Activated naive CD4-positive, alpha-beta T cell treated with anti-CD3 and anti-CD28 coated beads, Interleukin-2, amount 50 U/mL, for 24 hours (primary cell): Measurements from ENCODE around the gene GRID1.

Source experiments
- H3K27ac Mint-ChIP-seq: one replicate; pipeline ENCODE4 v1.8.0; 2021; ENCODE audit warnings: mild to moderate bottlenecking, mixed read lengths
- H3K27me3 Mint-ChIP-seq: one replicate; pipeline ENCODE4 v1.8.0; 2021; ENCODE audit warnings: mixed read lengths
- H3K36me3 Mint-ChIP-seq: one replicate; pipeline ENCODE4 v1.8.0; 2021; ENCODE audit warnings: mixed read lengths
- H3K4me1 Mint-ChIP-seq: one replicate; pipeline ENCODE4 v1.8.0; 2021; ENCODE audit warnings: mixed read lengths
- H3K4me3 Mint-ChIP-seq: one replicate; pipeline ENCODE4 v1.8.0; 2021; ENCODE audit warnings: mild to moderate bottlenecking, mixed read lengths
- H3K9me3 Mint-ChIP-seq: one replicate; pipeline ENCODE4 v1.8.0; 2021; ENCODE audit warnings: mixed read lengths

The GRID1 gene

GRCh38 chr10:85665681-85666080 is 700.9 kb downstream of the GRID1 start:
- Mint-ChIP-seq H3K4me3 (no peak overlapping the region), H3K4me1 (no peaks in the 10 kb centered on the region), H3K27ac (no peak overlapping the region), H3K9me3 (no peaks in the 10 kb centered on the region), H3K36me3 (peaks cover under 1% of the 10 kb centered on the region), H3K27me3 (no peaks in the 10 kb centered on the region)

- Mint-ChIP-seq H3K4me1 (no peaks in the 10 kb centered on the region), H3K4me3 (no peak overlapping the region), H3K27me3 (no peaks in the 10 kb centered on the region), H3K36me3 (no peaks in the 10 kb centered on the region), H3K9me3 (no peaks in the 10 kb centered on the region), H3K27ac (no peak overlapping the region)
These were observed 701.5 kb downstream of the GRID1 start for GRCh38 chr10:85665078-85665477.

GRCh38 chr10:85661123-85661522 is 705.5 kb downstream of the GRID1 start:
- H3K27ac Mint-ChIP-seq, result no peak overlapping the region
- H3K27me3 Mint-ChIP-seq, result no peaks in the 10 kb centered on the region
- peaks cover 5% of the 10 kb centered on the region for H3K4me1 Mint-ChIP-seq
- H3K36me3 Mint-ChIP-seq, result no peaks in the 10 kb centered on the region
- no peaks in the 10 kb centered on the region for H3K9me3 Mint-ChIP-seq
- H3K4me3 Mint-ChIP-seq, result no peak overlapping the region

GRCh38 chr10:85659331-85659730 is 707.3 kb downstream of the GRID1 start:
- H3K4me1 Mint-ChIP-seq, result peaks cover 5% of the 10 kb centered on the region
- H3K36me3 Mint-ChIP-seq, result no peaks in the 10 kb centered on the region
- H3K27ac Mint-ChIP-seq, result no peak overlapping the region
- H3K9me3 Mint-ChIP-seq, result no peaks in the 10 kb centered on the region
- H3K27me3 Mint-ChIP-seq, result no peaks in the 10 kb centered on the region
- H3K4me3 Mint-ChIP-seq, result no peak overlapping the region

GRCh38 chr10:85658518-85658917 is 708.1 kb downstream of the GRID1 start:
- Mint-ChIP-seq H3K4me1 (peaks cover 5% of the 10 kb centered on the region), H3K27me3 (no peaks in the 10 kb centered on the region), H3K9me3 (no peaks in the 10 kb centered on the region), H3K36me3 (no peaks in the 10 kb centered on the region), H3K27ac (no peak overlapping the region), H3K4me3 (no peak overlapping the region)

- no peak overlapping the region for H3K4me3 Mint-ChIP-seq
- peaks cover 5% of the 10 kb centered on the region for H3K4me1 Mint-ChIP-seq
- no peak overlapping the region for H3K27ac Mint-ChIP-seq
- no peaks in the 10 kb centered on the region for H3K27me3 Mint-ChIP-seq
- H3K9me3 Mint-ChIP-seq, result no peaks in the 10 kb centered on the region
- no peaks in the 10 kb centered on the region for H3K36me3 Mint-ChIP-seq
These were observed 709.0 kb downstream of the GRID1 start for GRCh38 chr10:85657476-85658113.

DNA sequence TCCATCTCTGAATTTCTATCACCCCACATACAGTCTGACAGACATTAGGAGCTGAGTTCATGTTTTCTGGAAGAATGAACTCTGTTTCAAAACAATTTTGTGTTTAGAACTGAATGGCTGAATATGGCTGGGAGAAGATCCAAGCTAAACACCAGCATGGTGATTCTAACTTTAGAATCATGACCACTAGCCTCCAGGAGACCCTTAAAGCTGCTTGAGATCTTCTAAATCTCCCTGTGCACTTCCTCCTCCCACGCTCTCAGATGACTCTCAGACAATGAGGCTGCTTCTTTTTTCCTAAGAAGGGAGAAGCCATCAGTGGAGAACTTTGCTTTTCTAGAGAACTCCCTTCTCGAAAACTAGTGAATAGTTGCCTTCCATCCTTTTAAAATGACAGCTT is 711.2 kb downstream of the GRID1 start:
- H3K4me3 Mint-ChIP-seq, result no peak overlapping the region
- no peaks in the 10 kb centered on the region for H3K27me3 Mint-ChIP-seq
- peaks cover 5% of the 10 kb centered on the region for H3K4me1 Mint-ChIP-seq
- no peak overlapping the region for H3K27ac Mint-ChIP-seq
- no peaks in the 10 kb centered on the region for H3K9me3 Mint-ChIP-seq
- H3K36me3 Mint-ChIP-seq, result no peaks in the 10 kb centered on the region

DNA sequence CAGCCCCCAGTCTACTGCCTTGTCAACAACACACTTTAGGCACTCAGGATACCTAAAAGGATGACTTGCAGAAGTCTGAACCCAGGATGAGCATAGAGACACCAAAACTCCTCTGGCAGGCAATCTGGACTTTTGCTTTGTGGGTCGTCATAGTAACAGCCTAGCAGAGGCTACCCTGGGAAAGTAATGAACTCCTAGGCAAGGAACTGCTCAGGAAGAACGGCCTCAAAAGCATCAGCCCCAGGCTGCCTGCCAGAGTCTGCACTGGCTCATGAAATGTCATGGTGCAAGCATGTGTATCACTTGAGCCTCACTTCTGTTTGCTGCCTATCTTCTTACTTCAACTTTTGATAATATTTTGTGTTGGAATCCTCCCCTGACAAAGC is 715.1 kb downstream of the GRID1 start:
- Mint-ChIP-seq H3K9me3 (no peaks in the 10 kb centered on the region), H3K27me3 (no peaks in the 10 kb centered on the region), H3K27ac (no peak overlapping the region), H3K4me1 (no peaks in the 10 kb centered on the region), H3K36me3 (no peaks in the 10 kb centered on the region), H3K4me3 (no peak overlapping the region)

DNA sequence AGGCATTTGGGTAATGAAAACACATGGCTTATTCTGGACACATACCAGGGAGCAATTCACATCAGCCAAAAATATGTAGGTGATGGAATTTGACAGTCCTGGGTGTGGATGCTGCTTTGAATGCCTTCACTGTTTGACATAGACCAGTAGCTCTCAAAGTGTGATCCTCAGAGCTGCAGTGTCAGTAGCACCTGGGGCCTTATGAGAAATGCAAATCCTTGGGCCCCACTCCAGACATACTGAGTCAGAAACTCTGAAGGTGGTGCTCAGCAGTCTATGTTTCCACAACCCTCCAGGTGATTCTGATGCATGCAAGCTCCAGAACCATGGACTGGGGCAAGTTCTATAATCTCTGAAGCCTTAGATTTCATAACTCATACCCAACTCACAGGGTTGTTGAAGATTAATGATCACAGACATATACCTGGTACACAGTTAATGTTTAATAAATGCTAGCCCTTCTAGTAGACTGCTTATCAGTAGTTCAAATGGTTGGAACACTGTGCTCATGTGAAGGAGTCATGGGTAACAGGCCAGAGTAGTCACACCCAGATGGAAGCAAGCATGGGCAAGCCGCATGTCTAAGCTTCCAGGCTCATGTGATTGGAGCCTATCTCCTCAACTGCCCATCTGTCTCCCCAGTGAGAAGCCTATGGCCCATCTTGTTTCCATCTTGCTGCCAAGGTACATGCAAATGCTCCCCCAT is 715.7 kb downstream of the GRID1 start:
- H3K4me1 Mint-ChIP-seq, result no peaks in the 10 kb centered on the region
- H3K27ac Mint-ChIP-seq, result no peak overlapping the region
- H3K36me3 Mint-ChIP-seq, result no peaks in the 10 kb centered on the region
- H3K9me3 Mint-ChIP-seq, result no peaks in the 10 kb centered on the region
- H3K27me3 Mint-ChIP-seq, result no peaks in the 10 kb centered on the region
- no peak overlapping the region for H3K4me3 Mint-ChIP-seq

- H3K4me3 Mint-ChIP-seq, result no peak overlapping the region
- no peaks in the 10 kb centered on the region for H3K9me3 Mint-ChIP-seq
- H3K4me1 Mint-ChIP-seq, result no peaks in the 10 kb centered on the region
- no peaks in the 10 kb centered on the region for H3K36me3 Mint-ChIP-seq
- no peak overlapping the region for H3K27ac Mint-ChIP-seq
- no peaks in the 10 kb centered on the region for H3K27me3 Mint-ChIP-seq
These were observed 717.1 kb downstream of the GRID1 start for GRCh38 chr10:85649461-85649860.

DNA sequence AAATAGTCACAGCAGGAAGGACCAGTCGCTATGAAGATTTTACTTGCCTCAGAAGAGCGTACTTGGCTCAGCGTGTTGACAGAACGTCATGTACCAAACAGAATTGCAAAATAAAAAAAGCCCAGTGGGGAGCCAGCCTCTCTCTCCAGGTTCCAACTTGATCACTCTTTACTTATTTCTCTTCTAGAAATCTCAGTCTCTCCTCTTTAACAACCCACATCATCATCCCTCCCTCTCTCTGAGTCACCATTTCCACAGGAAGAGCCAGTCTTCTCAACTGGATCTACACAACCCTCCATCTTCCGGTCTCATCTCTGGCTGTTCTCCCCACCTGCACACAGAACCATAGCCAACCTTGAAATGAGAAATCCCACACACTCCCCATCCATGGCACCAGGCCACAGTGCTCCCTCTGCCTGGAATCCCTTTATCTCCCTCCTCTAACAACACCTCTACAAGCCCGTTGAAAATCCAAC is 718.3 kb downstream of the GRID1 start:
- no peak overlapping the region for H3K4me3 Mint-ChIP-seq
- H3K9me3 Mint-ChIP-seq, result no peaks in the 10 kb centered on the region
- no peaks in the 10 kb centered on the region for H3K36me3 Mint-ChIP-seq
- no peaks in the 10 kb centered on the region for H3K27me3 Mint-ChIP-seq
- no peaks in the 10 kb centered on the region for H3K4me1 Mint-ChIP-seq
- no peak overlapping the region for H3K27ac Mint-ChIP-seq

- H3K9me3 Mint-ChIP-seq, result no peaks in the 10 kb centered on the region
- no peaks in the 10 kb centered on the region for H3K4me1 Mint-ChIP-seq
- H3K27ac Mint-ChIP-seq, result no peak overlapping the region
- H3K4me3 Mint-ChIP-seq, result no peak overlapping the region
- no peaks in the 10 kb centered on the region for H3K27me3 Mint-ChIP-seq
- no peaks in the 10 kb centered on the region for H3K36me3 Mint-ChIP-seq
These were observed 718.9 kb downstream of the GRID1 start for GRCh38 chr10:85647741-85648140.

DNA sequence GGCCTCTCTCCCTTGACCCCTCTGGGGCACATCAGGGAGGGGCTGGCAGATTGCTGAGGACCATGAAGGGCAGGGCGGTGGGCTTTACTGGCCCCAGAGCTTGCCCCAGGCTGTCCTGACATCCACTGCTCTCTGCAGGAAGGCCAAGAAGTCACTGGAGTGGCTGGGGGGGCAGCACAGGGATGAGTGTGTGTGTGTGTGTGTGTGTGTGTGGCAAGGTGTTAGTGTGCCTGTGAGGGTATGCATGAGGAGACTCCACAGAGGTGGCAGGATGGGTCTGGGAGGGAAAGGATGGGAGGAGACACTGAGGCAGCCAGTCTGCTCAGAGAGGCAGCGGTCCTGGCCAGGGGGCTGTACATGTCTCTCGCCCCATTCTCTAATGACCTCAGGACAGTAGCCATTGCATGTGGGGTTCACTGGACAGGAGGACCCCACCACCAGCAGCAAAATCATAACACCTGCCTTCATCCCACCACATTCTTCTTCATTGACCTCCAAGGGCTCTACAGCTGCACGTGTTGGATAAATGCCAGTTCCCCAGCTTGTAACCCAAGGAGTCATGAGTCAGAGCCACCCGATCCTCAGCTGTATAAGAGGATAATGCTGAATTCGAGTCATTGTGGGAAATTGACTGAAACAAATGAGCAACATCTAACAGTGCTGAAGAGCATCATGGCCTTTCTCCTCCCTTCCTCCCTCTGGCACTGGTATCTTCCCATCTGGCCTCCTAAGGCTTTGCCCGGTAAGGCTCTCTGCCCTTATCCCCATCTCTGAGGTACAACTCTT is 720.5 kb downstream of the GRID1 start:
- Mint-ChIP-seq H3K4me1 (no peaks in the 10 kb centered on the region), H3K36me3 (no peaks in the 10 kb centered on the region), H3K4me3 (no peak overlapping the region), H3K27me3 (no peaks in the 10 kb centered on the region), H3K27ac (no peak overlapping the region), H3K9me3 (no peaks in the 10 kb centered on the region)

- H3K36me3 Mint-ChIP-seq, result no peaks in the 10 kb centered on the region
- no peaks in the 10 kb centered on the region for H3K27me3 Mint-ChIP-seq
- no peak overlapping the region for H3K4me3 Mint-ChIP-seq
- no peaks in the 10 kb centered on the region for H3K9me3 Mint-ChIP-seq
- H3K27ac Mint-ChIP-seq, result no peak overlapping the region
- H3K4me1 Mint-ChIP-seq, result no peaks in the 10 kb centered on the region
These were observed 721.5 kb downstream of the GRID1 start for GRCh38 chr10:85645053-85645452.

GRCh38 chr10:85643845-85644525 is 722.6 kb downstream of the GRID1 start:
- Mint-ChIP-seq H3K27me3 (no peaks in the 10 kb centered on the region), H3K9me3 (no peaks in the 10 kb centered on the region), H3K27ac (no peak overlapping the region), H3K4me1 (no peaks in the 10 kb centered on the region), H3K4me3 (no peak overlapping the region), H3K36me3 (no peaks in the 10 kb centered on the region)
